ENCODE results near the gene SPOP. TPM values are rescaled to one million over a fixed set of nuclear protein-coding genes. Genes with fewer than 3 reads are reported as not detected.

Gene SPOP
- total RNA-seq, 1 donor from 2014 or later, result 50.1 TPM

DNA sequence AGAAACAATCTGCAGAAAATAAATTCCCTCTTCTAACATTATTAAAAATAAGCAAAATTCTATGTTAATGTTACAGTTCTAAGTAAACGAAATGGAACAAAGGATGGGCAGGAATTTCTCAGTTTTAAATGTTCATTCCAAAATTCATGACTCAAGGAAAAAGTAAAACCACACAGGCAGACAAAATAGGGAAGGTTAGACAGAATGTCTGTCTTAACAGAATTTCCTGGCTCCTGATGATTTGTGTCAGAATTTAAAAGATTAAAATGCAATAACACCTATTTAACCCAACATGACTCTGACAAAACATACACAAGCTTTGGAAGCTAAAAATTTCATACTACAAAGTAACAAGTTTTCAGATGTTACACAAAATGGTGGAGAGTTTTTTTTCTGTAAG, 42.8 kb downstream of the SPOP start:
- DNase-seq (ENCODE audit: low spot score), result no peak
- no peak overlapping the region for H3K27ac Mint-ChIP-seq
- H3K4me1 Mint-ChIP-seq (ENCODE audit: low read depth), result peaks cover 13% of the 10 kb centered on the region
- H3K27me3 Mint-ChIP-seq (ENCODE audit: low read depth), result no peaks in the 10 kb centered on the region
- H3K4me3 Mint-ChIP-seq (ENCODE audit: low read depth), result no peak overlapping the region
- no peaks in the 10 kb centered on the region for H3K9me3 Mint-ChIP-seq
- peaks cover 15% of the 10 kb centered on the region for H3K36me3 Mint-ChIP-seq (ENCODE audit: low read depth)
- intact Hi-C loops (cut with micrococcal nuclease), result no loop called here

- no peak overlapping the region for H3K27ac Mint-ChIP-seq
- H3K36me3 Mint-ChIP-seq (ENCODE audit: low read depth), result peaks cover 15% of the 10 kb centered on the region
- no peak for DNase-seq (ENCODE audit: low spot score)
- no peaks in the 10 kb centered on the region for H3K27me3 Mint-ChIP-seq (ENCODE audit: low read depth)
- intact Hi-C loops (cut with micrococcal nuclease), result no loop called here
- no peak overlapping the region for H3K4me3 Mint-ChIP-seq (ENCODE audit: low read depth)
- peaks cover 17% of the 10 kb centered on the region for H3K4me1 Mint-ChIP-seq (ENCODE audit: low read depth)
- H3K9me3 Mint-ChIP-seq, result no peaks in the 10 kb centered on the region
Observed at GRCh38 chr17:49634485-49634860, 43.4 kb downstream of the SPOP start.

DNA sequence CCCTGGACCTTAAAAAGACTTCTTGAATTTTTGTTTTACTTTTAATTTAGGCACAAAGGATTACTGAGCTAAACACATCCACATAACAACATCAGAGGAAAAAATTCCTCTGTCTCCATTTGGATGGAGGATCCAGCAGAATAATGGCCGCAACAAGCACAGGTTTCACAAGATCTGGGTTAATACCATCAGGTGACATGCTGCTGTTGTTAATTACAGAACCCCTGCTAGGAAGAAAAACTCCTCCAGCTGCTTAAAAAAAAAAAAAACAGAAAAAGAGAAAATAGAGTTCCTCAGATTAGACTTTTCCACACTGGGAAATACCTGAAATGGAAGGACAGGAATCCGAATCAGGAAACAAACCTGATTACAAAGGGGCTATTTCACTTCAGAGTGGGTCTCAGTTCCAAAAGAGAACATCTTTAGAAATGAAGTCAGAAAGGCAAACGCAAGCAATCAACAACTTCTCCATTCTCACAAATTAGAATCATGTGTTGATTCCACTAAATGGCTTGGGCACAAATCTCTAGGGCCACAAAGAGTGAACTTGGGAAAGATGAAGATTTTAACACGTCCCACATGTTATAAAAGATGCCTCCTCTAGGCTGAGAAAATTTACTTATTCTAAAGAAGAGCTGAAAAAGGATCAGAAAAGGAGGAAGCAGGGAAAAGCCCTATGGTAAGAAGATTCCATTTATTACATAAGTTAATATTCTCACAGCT, 44.0 kb downstream of the SPOP start:
- H3K9me3 Mint-ChIP-seq, result no peaks in the 10 kb centered on the region
- peaks cover 17% of the 10 kb centered on the region for H3K4me1 Mint-ChIP-seq (ENCODE audit: low read depth)
- peaks cover 13% of the 10 kb centered on the region for H3K36me3 Mint-ChIP-seq (ENCODE audit: low read depth)
- no peak overlapping the region for H3K27ac Mint-ChIP-seq
- intact Hi-C loops (cut with micrococcal nuclease), result no loop called here
- H3K4me3 Mint-ChIP-seq (ENCODE audit: low read depth), result no peak overlapping the region
- H3K27me3 Mint-ChIP-seq (ENCODE audit: low read depth), result no peaks in the 10 kb centered on the region
- no peak for DNase-seq (ENCODE audit: low spot score)

DNA sequence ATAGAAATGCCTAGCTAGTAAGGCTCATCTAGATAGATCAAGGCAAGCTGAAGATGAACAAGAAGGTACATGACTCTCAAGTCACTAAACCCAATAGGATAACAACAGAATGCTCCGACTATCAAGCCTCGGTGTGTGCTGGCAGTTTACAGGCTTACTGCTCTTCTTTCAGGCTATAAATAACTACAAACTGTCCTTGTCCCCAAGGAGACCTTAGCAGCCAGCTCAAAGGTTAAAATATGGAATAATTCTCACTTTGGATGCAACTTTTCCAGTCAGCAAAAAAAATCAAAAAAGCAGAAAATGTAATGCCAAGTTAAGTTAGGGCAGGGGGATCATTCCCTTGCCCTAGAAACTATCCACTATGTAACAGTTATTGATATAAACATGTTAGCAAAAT, 44.6 kb downstream of the SPOP start:
- no peak for DNase-seq (ENCODE audit: low spot score)
- intact Hi-C loops (cut with micrococcal nuclease), result no loop called here
- Mint-ChIP-seq H3K4me3 (ENCODE audit: low read depth) (no peak overlapping the region), H3K36me3 (ENCODE audit: low read depth) (peaks cover 8% of the 10 kb centered on the region), H3K27me3 (ENCODE audit: low read depth) (no peaks in the 10 kb centered on the region), H3K9me3 (no peaks in the 10 kb centered on the region), H3K27ac (no peak overlapping the region), H3K4me1 (ENCODE audit: low read depth) (peaks cover 17% of the 10 kb centered on the region)

GRCh38 chr17:49632201-49632600, 45.7 kb downstream of the SPOP start:
- Mint-ChIP-seq H3K36me3 (ENCODE audit: low read depth) (peaks cover 4% of the 10 kb centered on the region), H3K27ac (no peak overlapping the region), H3K4me3 (ENCODE audit: low read depth) (no peak overlapping the region), H3K27me3 (ENCODE audit: low read depth) (no peaks in the 10 kb centered on the region), H3K9me3 (no peaks in the 10 kb centered on the region), H3K4me1 (ENCODE audit: low read depth) (peaks cover 20% of the 10 kb centered on the region)
- no peak for DNase-seq (ENCODE audit: low spot score)
- intact Hi-C loops (cut with micrococcal nuclease), result no loop called here

GRCh38 chr17:49631496-49631895, 46.4 kb downstream of the SPOP start:
- intact Hi-C loops (cut with micrococcal nuclease), result no loop called here
- DNase-seq (ENCODE audit: low spot score), result no peak
- no peaks in the 10 kb centered on the region for H3K9me3 Mint-ChIP-seq
- peaks cover 18% of the 10 kb centered on the region for H3K4me1 Mint-ChIP-seq (ENCODE audit: low read depth)
- H3K4me3 Mint-ChIP-seq (ENCODE audit: low read depth), result no peak overlapping the region
- H3K36me3 Mint-ChIP-seq (ENCODE audit: low read depth), result peaks cover 4% of the 10 kb centered on the region
- H3K27ac Mint-ChIP-seq, result no peak overlapping the region
- H3K27me3 Mint-ChIP-seq (ENCODE audit: low read depth), result no peaks in the 10 kb centered on the region

DNA sequence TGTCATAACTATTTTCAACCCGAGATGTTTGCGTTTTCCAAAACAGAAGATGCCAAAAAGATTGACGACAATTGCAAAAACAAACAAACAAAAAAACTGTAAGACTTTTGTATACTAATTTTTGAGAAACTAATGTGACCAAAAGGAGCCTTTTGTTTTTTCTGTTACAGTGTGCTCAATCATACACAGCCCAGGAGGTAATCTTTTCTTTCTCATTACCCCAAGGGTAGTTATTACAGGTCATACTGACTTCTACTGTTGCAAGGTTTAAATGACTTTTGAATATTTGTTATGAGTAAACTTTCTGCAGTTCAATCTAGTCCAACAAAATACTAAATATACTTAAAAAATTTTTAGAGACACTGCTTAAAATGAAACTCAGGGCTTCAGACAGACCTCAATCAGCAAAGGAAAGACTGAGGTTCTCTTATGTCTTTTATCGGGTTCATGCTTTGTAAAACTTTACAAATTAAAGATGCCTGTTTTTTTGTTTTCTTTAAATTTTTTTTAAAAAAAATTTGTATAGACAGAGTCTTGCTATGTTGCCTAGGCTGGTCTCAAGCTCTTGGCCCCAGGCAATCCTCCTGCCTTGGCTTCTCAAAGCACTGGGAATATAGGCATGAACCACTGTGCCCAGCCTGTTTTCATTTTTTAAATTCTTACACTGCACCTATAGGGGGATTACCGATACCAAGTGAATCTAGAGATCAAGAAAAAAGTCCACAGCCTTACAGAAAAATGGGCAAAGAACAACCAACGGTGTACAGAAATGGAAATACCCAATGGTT, 47.6 kb downstream of the SPOP start:
- peaks cover 18% of the 10 kb centered on the region for H3K4me1 Mint-ChIP-seq (ENCODE audit: low read depth)
- H3K36me3 Mint-ChIP-seq (ENCODE audit: low read depth), result peaks cover 7% of the 10 kb centered on the region
- H3K4me3 Mint-ChIP-seq (ENCODE audit: low read depth), result no peak overlapping the region
- no peak for DNase-seq (ENCODE audit: low spot score)
- H3K27ac Mint-ChIP-seq, result peak overlapping the region; percentile 75
- intact Hi-C loops (cut with micrococcal nuclease), result no loop called here
- H3K9me3 Mint-ChIP-seq, result no peaks in the 10 kb centered on the region
- H3K27me3 Mint-ChIP-seq (ENCODE audit: low read depth), result no peaks in the 10 kb centered on the region

GRCh38 chr17:49629447-49629846, 48.5 kb downstream of the SPOP start:
- Mint-ChIP-seq H3K9me3 (no peaks in the 10 kb centered on the region), H3K4me1 (ENCODE audit: low read depth) (peaks cover 16% of the 10 kb centered on the region), H3K27me3 (ENCODE audit: low read depth) (no peaks in the 10 kb centered on the region), H3K4me3 (ENCODE audit: low read depth) (no peak overlapping the region), H3K36me3 (ENCODE audit: low read depth) (peaks cover 7% of the 10 kb centered on the region), H3K27ac (no peak overlapping the region)
- intact Hi-C loops (cut with micrococcal nuclease), result no loop called here
- no peak for DNase-seq (ENCODE audit: low spot score)

GRCh38 chr17:49624896-49625295, 53.0 kb downstream of the SPOP start:
- Mint-ChIP-seq H3K36me3 (ENCODE audit: low read depth) (peaks cover 29% of the 10 kb centered on the region), H3K27me3 (ENCODE audit: low read depth) (no peaks in the 10 kb centered on the region), H3K4me3 (ENCODE audit: low read depth) (no peak overlapping the region), H3K4me1 (ENCODE audit: low read depth) (peaks cover 13% of the 10 kb centered on the region), H3K9me3 (no peaks in the 10 kb centered on the region), H3K27ac (no peak overlapping the region)
- intact Hi-C loops (cut with micrococcal nuclease), result no loop called here
- DNase-seq (ENCODE audit: low spot score), result no peak

DNA sequence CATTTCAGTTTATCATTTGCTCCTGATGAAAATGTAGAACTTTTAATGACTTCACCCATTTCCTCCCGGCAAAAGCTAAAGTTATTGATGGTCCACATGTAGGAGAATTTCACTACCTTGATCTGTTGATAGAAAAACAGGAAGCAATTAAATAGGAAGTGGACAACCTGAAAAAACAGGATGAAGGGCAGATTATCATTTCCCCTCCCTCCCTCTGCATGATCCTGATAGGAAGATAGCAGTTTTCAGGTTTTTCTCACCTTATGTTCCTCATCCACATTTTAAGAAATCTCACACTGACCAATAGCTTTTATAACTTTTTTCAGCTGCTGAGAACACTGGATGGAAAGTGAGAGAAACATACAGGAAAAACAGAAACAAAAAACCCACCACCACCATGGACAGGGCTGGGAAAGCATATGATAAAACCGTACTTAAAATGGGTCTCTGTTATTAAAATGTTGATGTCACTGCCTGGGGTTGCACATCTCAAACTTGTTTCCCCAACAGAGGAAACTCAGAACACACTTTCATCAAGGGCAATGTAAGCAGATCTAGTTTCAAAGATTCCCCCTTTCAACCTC, 55.9 kb downstream of the SPOP start:
- Mint-ChIP-seq H3K4me1 (ENCODE audit: low read depth) (peaks cover 21% of the 10 kb centered on the region), H3K27ac (no peak overlapping the region), H3K4me3 (ENCODE audit: low read depth) (no peak overlapping the region), H3K27me3 (ENCODE audit: low read depth) (no peaks in the 10 kb centered on the region), H3K9me3 (no peaks in the 10 kb centered on the region), H3K36me3 (ENCODE audit: low read depth) (peaks cover 43% of the 10 kb centered on the region)
- intact Hi-C loops (cut with micrococcal nuclease), result no loop called here
- no peak for DNase-seq (ENCODE audit: low spot score)

- Mint-ChIP-seq H3K36me3 (ENCODE audit: low read depth) (peaks cover 50% of the 10 kb centered on the region), H3K4me1 (ENCODE audit: low read depth) (peaks cover 27% of the 10 kb centered on the region), H3K9me3 (no peaks in the 10 kb centered on the region), H3K27me3 (ENCODE audit: low read depth) (no peaks in the 10 kb centered on the region), H3K27ac (no peak overlapping the region), H3K4me3 (ENCODE audit: low read depth) (no peak overlapping the region)
- DNase-seq (ENCODE audit: low spot score), result no peak
- intact Hi-C loops (cut with micrococcal nuclease), result no loop called here
Observed at GRCh38 chr17:49621420-49621819, 56.5 kb downstream of the SPOP start.

GRCh38 chr17:49618028-49618611, 59.8 kb downstream of the SPOP start:
- no peak for DNase-seq (ENCODE audit: low spot score)
- intact Hi-C loops (cut with micrococcal nuclease), result no loop called here
- H3K4me3 Mint-ChIP-seq (ENCODE audit: low read depth), result no peak overlapping the region
- H3K27ac Mint-ChIP-seq, result peak overlapping the region; percentile 66
- no peaks in the 10 kb centered on the region for H3K9me3 Mint-ChIP-seq
- H3K4me1 Mint-ChIP-seq (ENCODE audit: low read depth), result peaks cover 29% of the 10 kb centered on the region
- peaks cover 54% of the 10 kb centered on the region for H3K36me3 Mint-ChIP-seq (ENCODE audit: low read depth)
- no peaks in the 10 kb centered on the region for H3K27me3 Mint-ChIP-seq (ENCODE audit: low read depth)

All from activated T-helper 2 cell treated with anti-CD3 and anti-CD28 coated beads, Interferon-gamma antibody, Interleukin-2, Interleukin-4, amounts not matched to agents 10 μg/mL and 5 μg/mL and 100 μg/mL, durations not matched to agents 14 hours and 24 hours and 36 hours (primary cell).